HepG2 (cell line): ENCODE measurements around the gene ALPK3. TPM values are rescaled to one million over a fixed set of nuclear protein-coding genes. Genes with fewer than 3 reads are reported as not detected.

ENCODE experiments used
- FOXA1 ChIP-seq, 2 experiments: fragments of 450-650 bp in 1 of 2; sonication (generic) in 1 of 2; formaldehyde crosslinking in 1 of 2; IDR thresholded peaks; 2 replicates each; pipeline versions ENCODE4 v1.4.0 to v1.6.1; 2016 to 2020; ENCODE audit warnings: missing genetic modification reagents in 1 of 2
- GLI4 ChIP-seq: sonication (generic); formaldehyde crosslinking; IDR thresholded peaks from 2 replicates; pipeline ENCODE4 v1.5.1; 2020; ENCODE audit warnings: missing genetic modification reagents, mild to moderate bottlenecking, moderate library complexity, borderline replicate concordance
- IKZF1 ChIP-seq: fragments of 450-650 bp; IDR thresholded peaks from 2 replicates; pipeline ENCODE4 v1.7.1; 2016
- LCORL ChIP-seq, 2 experiments: fragments of 450-650 bp in 1 of 2; sonication (generic) in 1 of 2; formaldehyde crosslinking in 1 of 2; IDR thresholded peaks; 2 replicates each; pipeline versions ENCODE4 v1.5.0 to v1.6.1; 2017 to 2020; ENCODE audit warnings: antibody characterized with exemption in 1 of 2, missing genetic modification reagents in 1 of 2
- MBNL3 ChIP-seq: fragments of 250-450 bp; sonication (Bioruptor Pico); conservative IDR thresholded peaks from 2 replicates; pipeline ENCODE4 v1.8.0; 2022; ENCODE audit warnings: mild to moderate bottlenecking, inconsistent platforms
- MTA1 ChIP-seq: sonication (generic); formaldehyde crosslinking; IDR thresholded peaks from 2 replicates; pipeline ENCODE4 v1.4.0; 2020; ENCODE audit warnings: missing genetic modification reagents, mild to moderate bottlenecking, borderline replicate concordance
- SIN3B ChIP-seq: fragments of 150-350 bp; IDR thresholded peaks from 2 replicates; pipeline ENCODE4 v1.6.1; 2014; ENCODE audit warnings: low read length
- SP5 ChIP-seq: IDR thresholded peaks from 2 replicates; pipeline ENCODE4 v1.6.1; 2016; ENCODE audit warnings: low read depth, borderline replicate concordance
- ZNF354B ChIP-seq: sonication (generic); formaldehyde crosslinking; IDR thresholded peaks from 2 replicates; pipeline ENCODE4 v1.8.0; 2022; ENCODE audit warnings: mild to moderate bottlenecking, missing genetic modification reagents
- ZNF441 ChIP-seq: sonication (generic); formaldehyde crosslinking; IDR thresholded peaks from 2 replicates; pipeline ENCODE4 v1.7.0; 2021; ENCODE audit warnings: missing genetic modification reagents, borderline replicate concordance
- ZNF598 ChIP-seq: sonication (generic); formaldehyde crosslinking; IDR thresholded peaks from 2 replicates; pipeline ENCODE4 v1.5.1; 2020; ENCODE audit warnings: mild to moderate bottlenecking, missing genetic modification reagents, borderline replicate concordance
- ZNF7 ChIP-seq: IDR thresholded peaks from 2 replicates; pipeline ENCODE4 v1.6.1; 2016; ENCODE audit warnings: missing biosample characterization, missing genetic modification reagents
- ZNF746 ChIP-seq: sonication (generic); formaldehyde crosslinking; IDR thresholded peaks from 2 replicates; pipeline ENCODE4 v1.8.0; 2022; ENCODE audit warnings: mild to moderate bottlenecking, missing genetic modification reagents
- ZNF879 ChIP-seq: sonication (generic); formaldehyde crosslinking; IDR thresholded peaks from 2 replicates; pipeline ENCODE4 v1.8.1; 2023; ENCODE audit warnings: missing genetic modification reagents
- polyA plus RNA-seq, 8 experiments: library from polyadenylated mRNA; depleted of rRNA in 3 of 8; stranded (reverse) in 7 of 8; unstranded in 1 of 8; fragments of >200 nt; fragmentation: Illumina TruSeq in 4 of 8; extraction: Trizol in 4 of 8; gene quantifications; 2 replicates each; pipeline versions ENCODE4 v1.2.1 to v1.2.3, GENCODE V29; 2011 to 2016; ENCODE audit warnings: low read depth in 4 of 8, missing spikeins in 1 of 8, mixed read lengths in 1 of 8; ENCODE audit not compliant: insufficient read depth in 1 of 8
- total RNA-seq, 5 experiments: library from RNA; depleted of rRNA; stranded (reverse); fragments of >200 nt; fragmentation: Illumina TruSeq; extraction: Trizol; gene quantifications; 2 replicates each; pipeline ENCODE4 v1.2.3, GENCODE V29; 2016; ENCODE audit warnings: low read depth in 1 of 5
- TF ChIP-seq, protein P1 (sequence below): fragments of 450-650 bp; IDR thresholded peaks from 2 replicates; pipeline ENCODE4 v1.6.1; 2017; ENCODE audit warnings: mild to moderate bottlenecking
- TF ChIP-seq, protein P2 (sequence below): sonication (generic); formaldehyde crosslinking; IDR thresholded peaks from 2 replicates; pipeline ENCODE4 v1.4.0; 2020; ENCODE audit warnings: low read depth, mild to moderate bottlenecking, missing genetic modification reagents
- TF ChIP-seq, protein P3 (sequence below): sonication (generic); formaldehyde crosslinking; IDR thresholded peaks from 2 replicates; pipeline ENCODE4 v1.4.0; 2020; ENCODE audit warnings: missing genetic modification reagents
- TF ChIP-seq, protein P4 (sequence below): sonication (generic); formaldehyde crosslinking; IDR thresholded peaks from 2 replicates; pipeline ENCODE4 v1.4.0; 2020; ENCODE audit warnings: missing genetic modification reagents, borderline replicate concordance
- TF ChIP-seq, protein P5 (sequence below): sonication (generic); formaldehyde crosslinking; IDR thresholded peaks from 2 replicates; pipeline ENCODE4 v1.8.0; 2022; ENCODE audit warnings: missing genetic modification reagents, mild to moderate bottlenecking, borderline replicate concordance
- TF ChIP-seq, protein P6 (sequence below): IDR thresholded peaks from 2 replicates; pipeline ENCODE4 v1.6.1; 2016; ENCODE audit warnings: mild to moderate bottlenecking, missing biosample characterization, missing genetic modification reagents

The ALPK3 gene
- total and polyA plus RNA-seq, 2 of the 13 experiments (the other 11 are each of a cell fraction or from before 2014, with no cell fraction given): 0.04 to 0.42 TPM

DNA sequence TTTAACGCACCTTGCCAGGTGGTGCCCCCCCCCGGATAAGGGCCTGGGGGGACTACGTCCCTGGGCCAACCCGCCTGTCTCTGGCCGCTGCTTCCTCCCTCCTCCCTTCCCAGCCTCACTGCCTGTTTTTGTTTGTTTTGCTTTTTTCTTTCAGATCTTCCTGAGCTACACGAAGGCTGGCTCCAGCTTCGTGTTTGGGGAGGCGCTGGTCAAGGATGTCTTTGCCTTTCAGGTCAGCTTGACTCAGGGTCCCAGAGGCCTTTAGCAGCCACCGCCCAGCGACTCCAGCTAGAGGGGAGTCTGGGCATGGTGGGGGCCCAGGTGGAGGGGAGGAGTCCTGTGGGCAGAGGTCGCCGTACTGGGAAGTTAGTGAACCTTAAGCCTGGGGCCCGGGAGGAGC is 91.4 kb downstream of the ALPK3 start (continued):
- TF ChIP-seq, protein P1, sequence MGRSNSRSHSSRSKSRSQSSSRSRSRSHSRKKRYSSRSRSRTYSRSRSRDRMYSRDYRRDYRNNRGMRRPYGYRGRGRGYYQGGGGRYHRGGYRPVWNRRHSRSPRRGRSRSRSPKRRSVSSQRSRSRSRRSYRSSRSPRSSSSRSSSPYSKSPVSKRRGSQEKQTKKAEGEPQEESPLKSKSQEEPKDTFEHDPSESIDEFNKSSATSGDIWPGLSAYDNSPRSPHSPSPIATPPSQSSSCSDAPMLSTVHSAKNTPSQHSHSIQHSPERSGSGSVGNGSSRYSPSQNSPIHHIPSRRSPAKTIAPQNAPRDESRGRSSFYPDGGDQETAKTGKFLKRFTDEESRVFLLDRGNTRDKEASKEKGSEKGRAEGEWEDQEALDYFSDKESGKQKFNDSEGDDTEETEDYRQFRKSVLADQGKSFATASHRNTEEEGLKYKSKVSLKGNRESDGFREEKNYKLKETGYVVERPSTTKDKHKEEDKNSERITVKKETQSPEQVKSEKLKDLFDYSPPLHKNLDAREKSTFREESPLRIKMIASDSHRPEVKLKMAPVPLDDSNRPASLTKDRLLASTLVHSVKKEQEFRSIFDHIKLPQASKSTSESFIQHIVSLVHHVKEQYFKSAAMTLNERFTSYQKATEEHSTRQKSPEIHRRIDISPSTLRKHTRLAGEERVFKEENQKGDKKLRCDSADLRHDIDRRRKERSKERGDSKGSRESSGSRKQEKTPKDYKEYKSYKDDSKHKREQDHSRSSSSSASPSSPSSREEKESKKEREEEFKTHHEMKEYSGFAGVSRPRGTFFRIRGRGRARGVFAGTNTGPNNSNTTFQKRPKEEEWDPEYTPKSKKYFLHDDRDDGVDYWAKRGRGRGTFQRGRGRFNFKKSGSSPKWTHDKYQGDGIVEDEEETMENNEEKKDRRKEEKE: no peak
- no peak for TF ChIP-seq FOXA1 (IDR thresholded peaks at IDR 0.05)
- no peak for TF ChIP-seq FOXA1 (CRISPR knock-in tag; IDR thresholded peaks at IDR 0.05)
- no peak for TF ChIP-seq ZNF354B
- TF ChIP-seq, protein P2, sequence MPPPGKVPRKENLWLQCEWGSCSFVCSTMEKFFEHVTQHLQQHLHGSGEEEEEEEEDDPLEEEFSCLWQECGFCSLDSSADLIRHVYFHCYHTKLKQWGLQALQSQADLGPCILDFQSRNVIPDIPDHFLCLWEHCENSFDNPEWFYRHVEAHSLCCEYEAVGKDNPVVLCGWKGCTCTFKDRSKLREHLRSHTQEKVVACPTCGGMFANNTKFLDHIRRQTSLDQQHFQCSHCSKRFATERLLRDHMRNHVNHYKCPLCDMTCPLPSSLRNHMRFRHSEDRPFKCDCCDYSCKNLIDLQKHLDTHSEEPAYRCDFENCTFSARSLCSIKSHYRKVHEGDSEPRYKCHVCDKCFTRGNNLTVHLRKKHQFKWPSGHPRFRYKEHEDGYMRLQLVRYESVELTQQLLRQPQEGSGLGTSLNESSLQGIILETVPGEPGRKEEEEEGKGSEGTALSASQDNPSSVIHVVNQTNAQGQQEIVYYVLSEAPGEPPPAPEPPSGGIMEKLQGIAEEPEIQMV: no peak
- TF ChIP-seq IKZF1: no peak
- TF ChIP-seq MBNL3: no peak
- TF ChIP-seq, protein P3, sequence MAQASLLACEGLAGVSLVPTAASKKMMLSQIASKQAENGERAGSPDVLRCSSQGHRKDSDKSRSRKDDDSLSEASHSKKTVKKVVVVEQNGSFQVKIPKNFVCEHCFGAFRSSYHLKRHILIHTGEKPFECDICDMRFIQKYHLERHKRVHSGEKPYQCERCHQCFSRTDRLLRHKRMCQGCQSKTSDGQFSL (CRISPR knock-in tag): 0 out of 2 replicates have a peak, but pooled peaks have one; percentile 32
- no peak for TF ChIP-seq ZNF598 (CRISPR knock-in tag)
- TF ChIP-seq MTA1: no peak
- TF ChIP-seq, protein P4, sequence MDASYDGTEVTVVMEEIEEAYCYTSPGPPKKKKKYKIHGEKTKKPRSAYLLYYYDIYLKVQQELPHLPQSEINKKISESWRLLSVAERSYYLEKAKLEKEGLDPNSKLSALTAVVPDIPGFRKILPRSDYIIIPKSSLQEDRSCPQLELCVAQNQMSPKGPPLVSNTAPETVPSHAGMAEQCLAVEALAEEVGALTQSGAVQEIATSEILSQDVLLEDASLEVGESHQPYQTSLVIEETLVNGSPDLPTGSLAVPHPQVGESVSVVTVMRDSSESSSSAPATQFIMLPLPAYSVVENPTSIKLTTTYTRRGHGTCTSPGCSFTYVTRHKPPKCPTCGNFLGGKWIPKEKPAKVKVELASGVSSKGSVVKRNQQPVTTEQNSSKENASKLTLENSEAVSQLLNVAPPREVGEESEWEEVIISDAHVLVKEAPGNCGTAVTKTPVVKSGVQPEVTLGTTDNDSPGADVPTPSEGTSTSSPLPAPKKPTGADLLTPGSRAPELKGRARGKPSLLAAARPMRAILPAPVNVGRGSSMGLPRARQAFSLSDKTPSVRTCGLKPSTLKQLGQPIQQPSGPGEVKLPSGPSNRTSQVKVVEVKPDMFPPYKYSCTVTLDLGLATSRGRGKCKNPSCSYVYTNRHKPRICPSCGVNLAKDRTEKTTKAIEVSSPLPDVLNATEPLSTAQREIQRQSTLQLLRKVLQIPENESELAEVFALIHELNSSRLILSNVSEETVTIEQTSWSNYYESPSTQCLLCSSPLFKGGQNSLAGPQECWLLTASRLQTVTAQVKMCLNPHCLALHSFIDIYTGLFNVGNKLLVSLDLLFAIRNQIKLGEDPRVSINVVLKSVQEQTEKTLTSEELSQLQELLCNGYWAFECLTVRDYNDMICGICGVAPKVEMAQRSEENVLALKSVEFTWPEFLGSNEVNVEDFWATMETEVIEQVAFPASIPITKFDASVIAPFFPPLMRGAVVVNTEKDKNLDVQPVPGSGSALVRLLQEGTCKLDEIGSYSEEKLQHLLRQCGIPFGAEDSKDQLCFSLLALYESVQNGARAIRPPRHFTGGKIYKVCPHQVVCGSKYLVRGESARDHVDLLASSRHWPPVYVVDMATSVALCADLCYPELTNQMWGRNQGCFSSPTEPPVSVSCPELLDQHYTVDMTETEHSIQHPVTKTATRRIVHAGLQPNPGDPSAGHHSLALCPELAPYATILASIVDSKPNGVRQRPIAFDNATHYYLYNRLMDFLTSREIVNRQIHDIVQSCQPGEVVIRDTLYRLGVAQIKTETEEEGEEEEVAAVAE (CRISPR knock-in tag): no peak
- no peak; the same call in 1 of the 2 replicates for TF ChIP-seq ZNF441
- no peak for TF ChIP-seq ZNF7 (CRISPR knock-in tag)
- no peak for TF ChIP-seq GLI4
- TF ChIP-seq LCORL (IDR thresholded peaks at IDR 0.05): no peak
- TF ChIP-seq LCORL (CRISPR knock-in tag; IDR thresholded peaks at IDR 0.05): 0 out of 2 replicates have a peak, but pooled peaks have one; percentile 45
- no peak for TF ChIP-seq ZNF879
- peak; percentile 61; the same call in 1 of the 2 replicates for TF ChIP-seq SP5 (CRISPR knock-in tag)
- TF ChIP-seq, protein P5, sequence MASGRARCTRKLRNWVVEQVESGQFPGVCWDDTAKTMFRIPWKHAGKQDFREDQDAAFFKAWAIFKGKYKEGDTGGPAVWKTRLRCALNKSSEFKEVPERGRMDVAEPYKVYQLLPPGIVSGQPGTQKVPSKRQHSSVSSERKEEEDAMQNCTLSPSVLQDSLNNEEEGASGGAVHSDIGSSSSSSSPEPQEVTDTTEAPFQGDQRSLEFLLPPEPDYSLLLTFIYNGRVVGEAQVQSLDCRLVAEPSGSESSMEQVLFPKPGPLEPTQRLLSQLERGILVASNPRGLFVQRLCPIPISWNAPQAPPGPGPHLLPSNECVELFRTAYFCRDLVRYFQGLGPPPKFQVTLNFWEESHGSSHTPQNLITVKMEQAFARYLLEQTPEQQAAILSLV (CRISPR knock-in tag): no peak
- no peak for TF ChIP-seq SIN3B
- TF ChIP-seq, protein P6, sequence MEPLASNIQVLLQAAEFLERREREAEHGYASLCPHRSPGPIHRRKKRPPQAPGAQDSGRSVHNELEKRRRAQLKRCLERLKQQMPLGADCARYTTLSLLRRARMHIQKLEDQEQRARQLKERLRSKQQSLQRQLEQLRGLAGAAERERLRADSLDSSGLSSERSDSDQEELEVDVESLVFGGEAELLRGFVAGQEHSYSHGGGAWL (CRISPR knock-in tag): no peak
- no peak for TF ChIP-seq ZNF746 (CRISPR knock-in tag)
